ENCODE measurements around the gene LTB4R2.

DNA sequence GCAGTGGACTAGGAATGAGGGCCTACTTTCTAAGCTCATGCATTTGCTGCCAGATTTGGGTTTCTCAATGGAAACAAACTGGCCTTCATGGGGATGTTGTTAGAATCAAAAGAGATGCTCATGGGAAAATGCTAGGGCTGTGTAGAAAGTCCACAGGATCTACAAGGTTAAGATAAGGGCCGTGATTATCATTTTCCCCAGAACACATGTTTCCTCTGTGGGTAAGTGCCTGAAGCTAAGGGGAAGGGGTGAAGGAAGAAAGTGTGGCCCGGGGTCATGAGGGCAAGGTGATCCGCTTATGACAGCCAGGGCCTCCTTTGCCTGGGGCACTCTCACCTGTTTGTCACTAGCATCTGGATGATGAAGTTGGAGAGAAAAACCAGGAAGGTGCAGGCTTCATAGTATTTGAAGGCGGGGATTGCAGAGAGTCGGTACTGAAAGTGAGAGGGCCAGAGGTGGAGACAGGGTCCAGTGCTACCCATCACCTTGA is 15.1 kb downstream of the LTB4R2 start:
- TF ChIP-seq, protein P1, sequence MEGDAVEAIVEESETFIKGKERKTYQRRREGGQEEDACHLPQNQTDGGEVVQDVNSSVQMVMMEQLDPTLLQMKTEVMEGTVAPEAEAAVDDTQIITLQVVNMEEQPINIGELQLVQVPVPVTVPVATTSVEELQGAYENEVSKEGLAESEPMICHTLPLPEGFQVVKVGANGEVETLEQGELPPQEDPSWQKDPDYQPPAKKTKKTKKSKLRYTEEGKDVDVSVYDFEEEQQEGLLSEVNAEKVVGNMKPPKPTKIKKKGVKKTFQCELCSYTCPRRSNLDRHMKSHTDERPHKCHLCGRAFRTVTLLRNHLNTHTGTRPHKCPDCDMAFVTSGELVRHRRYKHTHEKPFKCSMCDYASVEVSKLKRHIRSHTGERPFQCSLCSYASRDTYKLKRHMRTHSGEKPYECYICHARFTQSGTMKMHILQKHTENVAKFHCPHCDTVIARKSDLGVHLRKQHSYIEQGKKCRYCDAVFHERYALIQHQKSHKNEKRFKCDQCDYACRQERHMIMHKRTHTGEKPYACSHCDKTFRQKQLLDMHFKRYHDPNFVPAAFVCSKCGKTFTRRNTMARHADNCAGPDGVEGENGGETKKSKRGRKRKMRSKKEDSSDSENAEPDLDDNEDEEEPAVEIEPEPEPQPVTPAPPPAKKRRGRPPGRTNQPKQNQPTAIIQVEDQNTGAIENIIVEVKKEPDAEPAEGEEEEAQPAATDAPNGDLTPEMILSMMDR (IDR thresholded peaks at IDR 0.05), result no peak
- TF ChIP-seq POLR2A (IDR thresholded peaks at IDR 0.05), result no peak
